Activated CD4-positive, alpha-beta T cell treated with anti-CD3 and anti-CD28 coated beads for 4 hours (primary cell): ENCODE results near the gene INPP4B.

Experiments used
- DNase-seq, 2 donors: peaks; one replicate each; pipeline ENCODE4 v3.0.0-alpha.2; 2020

Gene INPP4B

GRCh38 chr4:142721187-142721586 is 124.9 kb downstream of the INPP4B start:
- DNase-seq: no peak

GRCh38 chr4:142719854-142720541 is 126.1 kb downstream of the INPP4B start:
- no peak for DNase-seq

GRCh38 chr4:142718981-142719380 is 127.1 kb downstream of the INPP4B start:
- DNase-seq: no peak

- no peak for DNase-seq
Observed at GRCh38 chr4:142715727-142716126, 130.4 kb downstream of the INPP4B start.

- DNase-seq: no peak
Observed at GRCh38 chr4:142713282-142714030, 132.6 kb downstream of the INPP4B start.

GRCh38 chr4:142708231-142708630 is 137.9 kb downstream of the INPP4B start:
- no peak for DNase-seq

GRCh38 chr4:142707401-142707800 is 138.7 kb downstream of the INPP4B start:
- no peak for DNase-seq

- no peak for DNase-seq
Observed at GRCh38 chr4:142706381-142706780, 139.7 kb downstream of the INPP4B start.

- no peak for DNase-seq
Observed at GRCh38 chr4:142705820-142706219, 140.3 kb downstream of the INPP4B start.

GRCh38 chr4:142703694-142704309 is 142.3 kb downstream of the INPP4B start:
- DNase-seq: no peak

GRCh38 chr4:142701017-142701416 is 145.1 kb downstream of the INPP4B start:
- no peak for DNase-seq

- no peak for DNase-seq
Observed at GRCh38 chr4:142700531-142700930, 145.6 kb downstream of the INPP4B start.

GRCh38 chr4:142698552-142698951 is 147.5 kb downstream of the INPP4B start:
- DNase-seq: no peak

GRCh38 chr4:142697928-142698327 is 148.2 kb downstream of the INPP4B start:
- DNase-seq: no peak

- no peak for DNase-seq
Observed at GRCh38 chr4:142697320-142697719, 148.8 kb downstream of the INPP4B start.

GRCh38 chr4:142696334-142697122 is 149.6 kb downstream of the INPP4B start:
- DNase-seq: peak in 1 of 2 donors; percentile 20

GRCh38 chr4:142690406-142691163 is 155.5 kb downstream of the INPP4B start:
- no peak for DNase-seq

GRCh38 chr4:142687547-142688275 is 158.4 kb downstream of the INPP4B start:
- DNase-seq: no peak

- DNase-seq: no peak
Observed at GRCh38 chr4:142686081-142686480, 160.0 kb downstream of the INPP4B start.

GRCh38 chr4:142683997-142684396 is 162.1 kb downstream of the INPP4B start:
- DNase-seq: no peak

- no peak for DNase-seq
Observed at GRCh38 chr4:142683503-142683902, 162.6 kb downstream of the INPP4B start.

- DNase-seq: no peak
Observed at GRCh38 chr4:142671516-142671915, 174.6 kb downstream of the INPP4B start.
